ENCODE data around the gene OPN1SW. TPM values are rescaled to one million over a fixed set of nuclear protein-coding genes. Genes with fewer than 3 reads are reported as not detected.

OPN1SW gene
- polyA plus RNA-seq, 4 donors: 0.13 TPM; not detected in 3

DNA sequence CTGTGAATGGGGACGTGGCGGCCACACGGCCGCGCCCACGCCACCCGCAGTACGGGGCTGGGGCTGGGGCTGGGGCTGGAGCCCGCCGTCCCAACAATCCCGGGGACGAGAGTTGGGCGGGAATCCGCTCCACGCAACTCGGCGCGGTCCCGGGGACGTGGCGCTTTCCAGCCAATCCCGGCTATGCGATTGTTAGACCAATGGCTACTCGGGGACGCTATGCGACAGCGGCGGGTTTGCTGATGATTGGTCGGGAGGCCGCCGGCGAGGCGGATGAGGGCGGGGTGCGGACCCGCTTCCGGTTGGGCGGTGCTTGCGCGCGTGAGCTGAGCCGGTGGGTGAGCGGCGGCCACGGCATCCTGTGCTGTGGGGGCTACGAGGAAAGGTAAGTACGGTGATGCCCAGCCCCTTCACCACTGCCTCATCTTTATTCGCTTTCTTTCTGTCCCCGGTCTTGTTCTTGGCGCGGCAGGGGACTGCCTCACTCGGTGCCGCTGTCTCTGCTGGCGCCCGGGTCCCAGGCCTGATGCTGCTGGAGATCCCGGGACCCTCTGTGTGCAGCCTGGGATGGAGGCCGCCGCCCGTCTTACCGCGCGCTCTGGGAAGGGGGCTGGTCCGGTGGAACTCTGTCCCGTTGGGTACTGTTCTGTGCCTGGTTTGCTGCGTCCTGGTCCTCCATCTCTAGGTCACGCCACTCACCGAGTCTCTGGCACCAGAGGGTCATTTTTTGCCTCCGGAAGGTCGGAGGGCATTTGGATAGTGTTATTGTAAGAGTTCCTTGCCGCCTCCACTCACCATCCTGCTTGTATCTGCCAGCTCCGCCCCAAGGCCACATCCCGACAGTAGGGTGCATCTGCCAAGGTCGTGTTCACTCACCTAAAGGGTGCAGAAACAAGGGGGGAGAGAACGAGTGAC is 36.3 kb downstream of the OPN1SW start, which contains the start of gene CALU:
TSS of gene CALU (plus strand) at position 312 of the 915 bp plus-strand sequence. CDS start 9,225 bp downstream, outside the sequence.
- Histone ChIP-seq H3K36me3 (ENCODE audit: control insufficient read depth in 3 of 3, insufficient read depth in 2 of 3, low read depth in 1 of 3, low read length in 3 of 3) (peaks cover 0 to 4% (median 0%) of the 10 kb centered on the region in 3 donors), H3K4me1 (ENCODE audit: control insufficient read depth in 3 of 3, insufficient read depth in 2 of 3, low read depth in 1 of 3, low read length in 2 of 3) (peaks cover 0 to 19% (median 10%) of the 10 kb centered on the region in 3 donors), H3K9me3 (ENCODE audit: control insufficient read depth in 2 of 2, insufficient read depth in 1 of 2, low read depth in 1 of 2, low read length in 1 of 2) (no peaks in the 10 kb centered on the region), H3K27ac (ENCODE audit: low read depth in 1 of 3, low read length in 2 of 3) (peak within 1 kb of the TSS; percentile 75 to 97 (median 96)), H3K27me3 (ENCODE audit: control insufficient read depth in 3 of 3, insufficient read depth in 3 of 3, low read length in 3 of 3) (peaks cover 0 to 3% (median 0%) of the 10 kb centered on the region in 3 donors), H3K4me3 (ENCODE audit: low read depth in 1 of 3, low read length in 3 of 3) (peak within 1 kb of the TSS; percentile 84 to 100 (median 97))
- DNase-seq: peak; percentile 96 to 97
- no peak for FAIRE-seq
- 0% methylated on average over 72 to 74 of the region's 74 CpGs for WGBS, 3 donors

DNA sequence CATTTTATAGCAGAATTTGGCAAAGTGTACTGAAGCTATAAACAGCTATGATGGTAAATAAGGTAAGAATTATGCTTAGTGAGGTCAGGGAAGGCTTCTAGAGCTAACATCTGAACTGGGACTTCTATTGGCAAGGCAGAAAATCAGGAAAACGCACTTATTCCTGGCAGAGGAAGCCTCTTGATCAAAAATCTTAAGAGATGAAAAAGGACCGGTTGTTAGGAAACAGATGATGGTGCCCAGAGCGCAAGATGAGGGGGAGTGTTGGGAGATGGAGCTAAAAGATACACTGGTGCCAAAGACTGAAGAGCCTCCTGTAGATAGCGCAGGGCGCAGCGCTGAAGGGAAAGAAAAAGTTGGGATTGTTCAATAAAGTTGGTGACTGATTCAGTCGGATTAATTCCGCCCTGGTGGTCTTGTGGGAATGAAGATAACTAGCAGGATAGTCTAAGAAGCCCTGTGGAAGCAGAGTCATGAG is 37.0 kb downstream of the OPN1SW start:
- Histone ChIP-seq H3K4me3 (ENCODE audit: low read depth in 1 of 3, low read length in 3 of 3) (peak overlapping the region; percentile 84 to 100 (median 97)), H3K27me3 (ENCODE audit: control insufficient read depth in 3 of 3, insufficient read depth in 3 of 3, low read length in 3 of 3) (peaks cover 0 to 3% (median 0%) of the 10 kb centered on the region in 3 donors), H3K9me3 (ENCODE audit: control insufficient read depth in 2 of 2, insufficient read depth in 1 of 2, low read depth in 1 of 2, low read length in 1 of 2) (no peaks in the 10 kb centered on the region), H3K27ac (ENCODE audit: low read depth in 1 of 3, low read length in 2 of 3) (peak overlapping the region; percentile 44 to 96 (median 89)), H3K4me1 (ENCODE audit: control insufficient read depth in 3 of 3, insufficient read depth in 2 of 3, low read depth in 1 of 3, low read length in 2 of 3) (peaks cover 0 to 19% (median 10%) of the 10 kb centered on the region in 3 donors), H3K36me3 (ENCODE audit: control insufficient read depth in 3 of 3, insufficient read depth in 2 of 3, low read depth in 1 of 3, low read length in 3 of 3) (peaks cover 0 to 2% (median 0%) of the 10 kb centered on the region in 3 donors)
- FAIRE-seq (no peak), DNase-seq (no peak)
- WGBS, 3 donors: 2 to 5% (median 5%) methylated on average over 8 of the region's 8 CpGs

DNA sequence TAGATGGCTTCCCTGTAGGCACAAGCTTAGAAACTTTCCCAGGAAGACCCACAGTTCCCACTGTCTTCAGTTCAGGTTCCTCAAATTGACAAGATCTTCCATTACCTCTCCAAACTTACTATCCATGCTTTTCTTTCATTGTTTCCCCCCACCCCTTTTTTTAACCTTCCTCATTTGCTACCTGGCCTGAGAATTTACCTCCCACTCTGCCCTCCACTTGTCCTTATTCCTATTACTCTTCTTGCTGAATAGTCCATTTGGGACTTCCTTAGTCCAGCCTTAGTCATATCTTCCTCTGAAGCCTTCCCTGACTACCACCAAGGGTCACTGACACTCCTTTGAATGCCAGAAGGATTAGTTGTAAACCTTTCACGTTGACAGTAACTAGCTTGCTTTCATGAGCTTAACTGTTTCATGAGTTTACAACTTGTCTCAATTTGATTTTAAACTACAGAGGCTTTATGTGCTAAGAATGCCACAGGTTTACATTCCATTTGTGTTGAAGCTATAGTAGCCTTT is 37.7 kb downstream of the OPN1SW start:
- FAIRE-seq: no peak
- 26 to 38% (median 29%) methylated on average over 1 of the region's 1 CpG for WGBS, 3 donors
- peaks cover 0 to 3% (median 0%) of the 10 kb centered on the region in 3 donors for H3K27me3 ChIP-seq (ENCODE audit: control insufficient read depth in 3 of 3, insufficient read depth in 3 of 3, low read length in 3 of 3)
- H3K4me1 ChIP-seq (ENCODE audit: control insufficient read depth in 3 of 3, insufficient read depth in 2 of 3, low read depth in 1 of 3, low read length in 2 of 3): peaks cover 0 to 19% (median 10%) of the 10 kb centered on the region in 3 donors
- H3K9me3 ChIP-seq (ENCODE audit: control insufficient read depth in 2 of 2, insufficient read depth in 1 of 2, low read depth in 1 of 2, low read length in 1 of 2): no peaks in the 10 kb centered on the region
- no peak overlapping the region for H3K4me3 ChIP-seq (ENCODE audit: low read depth in 1 of 3, low read length in 3 of 3)
- DNase-seq: peak in 1 of 2 donors; percentile 48
- H3K27ac ChIP-seq (ENCODE audit: low read depth in 1 of 3, low read length in 2 of 3): peak overlapping the region in 1 of 3 donors; percentile 96
- H3K36me3 ChIP-seq (ENCODE audit: control insufficient read depth in 3 of 3, insufficient read depth in 2 of 3, low read depth in 1 of 3, low read length in 3 of 3): no peaks in the 10 kb centered on the region

DNA sequence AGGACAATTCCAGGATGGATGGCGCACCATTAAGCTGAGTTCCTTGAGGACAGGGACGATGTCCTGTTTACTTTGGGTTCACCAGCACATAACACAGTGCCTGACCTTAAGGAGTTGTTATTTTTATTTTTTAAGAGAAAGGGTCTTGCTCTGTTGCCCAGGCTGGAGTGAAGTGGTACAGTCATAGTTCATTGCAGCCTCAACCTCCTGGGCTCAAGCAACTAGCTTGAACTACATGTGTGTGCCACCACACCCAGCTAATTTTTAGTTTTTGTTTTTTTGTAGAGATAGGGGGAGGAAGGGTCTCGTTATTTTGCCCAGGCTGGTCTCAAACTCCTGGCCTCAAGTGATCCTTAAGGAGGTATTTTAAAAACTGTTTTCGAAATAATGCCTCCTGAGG is 38.2 kb downstream of the OPN1SW start:
- peaks cover 0 to 3% (median 0%) of the 10 kb centered on the region in 3 donors for H3K27me3 ChIP-seq (ENCODE audit: control insufficient read depth in 3 of 3, insufficient read depth in 3 of 3, low read length in 3 of 3)
- no peaks in the 10 kb centered on the region for H3K36me3 ChIP-seq (ENCODE audit: control insufficient read depth in 3 of 3, insufficient read depth in 2 of 3, low read depth in 1 of 3, low read length in 3 of 3)
- WGBS, 3 donors: 85 to 92% (median 90%) methylated on average over 4 of the region's 4 CpGs
- FAIRE-seq (no peak), DNase-seq (no peak)
- no peak overlapping the region for H3K4me3 ChIP-seq (ENCODE audit: low read depth in 1 of 3, low read length in 3 of 3)
- no peaks in the 10 kb centered on the region for H3K9me3 ChIP-seq (ENCODE audit: control insufficient read depth in 2 of 2, insufficient read depth in 1 of 2, low read depth in 1 of 2, low read length in 1 of 2)
- peaks cover 0 to 19% (median 9%) of the 10 kb centered on the region in 3 donors for H3K4me1 ChIP-seq (ENCODE audit: control insufficient read depth in 3 of 3, insufficient read depth in 2 of 3, low read depth in 1 of 3, low read length in 2 of 3)
- no peak overlapping the region for H3K27ac ChIP-seq (ENCODE audit: low read depth in 1 of 3, low read length in 2 of 3)

DNA sequence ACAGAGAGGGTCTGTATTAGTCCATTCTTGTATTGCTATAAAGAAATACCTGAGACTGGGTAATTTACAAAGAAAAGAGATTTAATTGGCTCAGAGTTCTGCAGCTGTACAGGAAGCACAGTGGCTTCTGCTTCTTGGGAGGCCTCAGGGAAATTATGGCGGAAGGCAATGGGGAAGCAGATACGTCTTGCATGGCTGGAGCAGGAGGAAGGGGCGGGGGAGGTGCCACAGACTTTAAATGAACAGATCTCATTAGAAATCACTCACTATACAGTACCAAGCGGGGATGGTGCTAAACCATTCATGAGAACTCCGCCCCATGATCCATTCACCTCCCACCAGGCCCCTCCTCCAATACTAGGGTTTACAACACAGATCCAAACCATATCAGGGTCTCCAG is 40.2 kb downstream of the OPN1SW start:
- Histone ChIP-seq H3K27me3 (ENCODE audit: control insufficient read depth in 3 of 3, insufficient read depth in 3 of 3, low read length in 3 of 3) (peaks cover 0 to 8% (median 0%) of the 10 kb centered on the region in 3 donors), H3K4me3 (ENCODE audit: low read depth in 1 of 3, low read length in 3 of 3) (no peak overlapping the region), H3K9me3 (ENCODE audit: control insufficient read depth in 2 of 2, insufficient read depth in 1 of 2, low read depth in 1 of 2, low read length in 1 of 2) (no peaks in the 10 kb centered on the region), H3K4me1 (ENCODE audit: control insufficient read depth in 3 of 3, insufficient read depth in 2 of 3, low read depth in 1 of 3, low read length in 2 of 3) (peaks cover 0 to 12% (median 5%) of the 10 kb centered on the region in 3 donors), H3K36me3 (ENCODE audit: control insufficient read depth in 3 of 3, insufficient read depth in 2 of 3, low read depth in 1 of 3, low read length in 3 of 3) (no peaks in the 10 kb centered on the region), H3K27ac (ENCODE audit: low read depth in 1 of 3, low read length in 2 of 3) (no peak overlapping the region)
- FAIRE-seq (no peak), DNase-seq (no peak)
- 89 to 93% (median 89%) methylated on average over 5 of the region's 5 CpGs for WGBS, 3 donors

DNA sequence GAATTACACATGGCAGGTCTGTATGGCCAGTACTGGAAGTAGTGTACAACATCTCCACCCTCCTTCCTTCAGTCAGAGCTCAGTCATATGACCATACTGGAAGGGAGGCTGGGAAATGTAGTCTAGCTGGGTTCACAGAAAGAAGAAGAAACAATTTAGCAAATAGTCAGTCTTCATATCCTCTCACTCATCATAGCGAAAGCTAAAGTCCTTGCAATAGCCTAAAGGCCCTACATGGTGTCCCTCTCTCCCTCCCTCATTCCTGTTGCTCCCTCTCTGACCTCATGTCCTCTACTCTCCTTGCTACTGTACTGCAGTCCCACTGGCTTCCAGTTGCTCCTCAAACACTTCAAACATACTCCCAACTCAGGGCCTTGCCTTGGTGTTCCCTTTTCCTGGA is 40.7 kb downstream of the OPN1SW start:
- DNase-seq (no peak), FAIRE-seq (no peak)
- H3K9me3 ChIP-seq (ENCODE audit: control insufficient read depth in 2 of 2, insufficient read depth in 1 of 2, low read depth in 1 of 2, low read length in 1 of 2): no peaks in the 10 kb centered on the region
- no peaks in the 10 kb centered on the region for H3K36me3 ChIP-seq (ENCODE audit: control insufficient read depth in 3 of 3, insufficient read depth in 2 of 3, low read depth in 1 of 3, low read length in 3 of 3)
- H3K27ac ChIP-seq (ENCODE audit: low read depth in 1 of 3, low read length in 2 of 3): no peak overlapping the region
- 93 to 100% (median 97%) methylated on average over 1 of the region's 1 CpG for WGBS, 3 donors
- peaks cover 0 to 8% (median 0%) of the 10 kb centered on the region in 3 donors for H3K27me3 ChIP-seq (ENCODE audit: control insufficient read depth in 3 of 3, insufficient read depth in 3 of 3, low read length in 3 of 3)
- H3K4me3 ChIP-seq (ENCODE audit: low read depth in 1 of 3, low read length in 3 of 3): no peak overlapping the region
- H3K4me1 ChIP-seq (ENCODE audit: control insufficient read depth in 3 of 3, insufficient read depth in 2 of 3, low read depth in 1 of 3, low read length in 2 of 3): peaks cover 0 to 9% (median 0%) of the 10 kb centered on the region in 3 donors

DNA sequence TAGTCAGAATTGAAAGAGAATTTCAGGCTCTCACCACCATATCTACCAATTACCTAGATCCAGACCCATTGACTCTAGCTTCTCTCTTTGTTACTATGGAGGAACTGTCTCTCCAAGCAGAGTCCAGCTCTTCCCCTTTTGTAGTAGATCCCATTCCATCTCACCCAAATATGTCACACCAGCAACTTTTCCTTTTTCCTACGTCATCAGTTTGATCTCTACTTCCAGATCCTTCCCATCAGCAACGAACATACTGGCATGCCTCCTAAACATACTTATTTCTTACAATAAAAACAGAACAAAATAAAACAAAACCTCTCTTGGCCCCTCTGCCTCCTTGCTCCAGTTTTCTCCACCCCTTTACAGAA is 42.3 kb downstream of the OPN1SW start:
- FAIRE-seq: no peak
- Histone ChIP-seq H3K9me3 (ENCODE audit: control insufficient read depth in 2 of 2, insufficient read depth in 1 of 2, low read depth in 1 of 2, low read length in 1 of 2) (no peaks in the 10 kb centered on the region), H3K36me3 (ENCODE audit: control insufficient read depth in 3 of 3, insufficient read depth in 2 of 3, low read depth in 1 of 3, low read length in 3 of 3) (no peaks in the 10 kb centered on the region), H3K27me3 (ENCODE audit: control insufficient read depth in 3 of 3, insufficient read depth in 3 of 3, low read length in 3 of 3) (peaks cover 0 to 8% (median 0%) of the 10 kb centered on the region in 3 donors), H3K27ac (ENCODE audit: low read depth in 1 of 3, low read length in 2 of 3) (no peak overlapping the region), H3K4me3 (ENCODE audit: low read depth in 1 of 3, low read length in 3 of 3) (no peak overlapping the region), H3K4me1 (ENCODE audit: control insufficient read depth in 3 of 3, insufficient read depth in 2 of 3, low read depth in 1 of 3, low read length in 2 of 3) (peaks cover 0 to 5% (median 0%) of the 10 kb centered on the region in 3 donors)
- WGBS, 3 donors: 51 to 81% (median 66%) methylated on average over 2 of the region's 2 CpGs
- no peak for DNase-seq

DNA sequence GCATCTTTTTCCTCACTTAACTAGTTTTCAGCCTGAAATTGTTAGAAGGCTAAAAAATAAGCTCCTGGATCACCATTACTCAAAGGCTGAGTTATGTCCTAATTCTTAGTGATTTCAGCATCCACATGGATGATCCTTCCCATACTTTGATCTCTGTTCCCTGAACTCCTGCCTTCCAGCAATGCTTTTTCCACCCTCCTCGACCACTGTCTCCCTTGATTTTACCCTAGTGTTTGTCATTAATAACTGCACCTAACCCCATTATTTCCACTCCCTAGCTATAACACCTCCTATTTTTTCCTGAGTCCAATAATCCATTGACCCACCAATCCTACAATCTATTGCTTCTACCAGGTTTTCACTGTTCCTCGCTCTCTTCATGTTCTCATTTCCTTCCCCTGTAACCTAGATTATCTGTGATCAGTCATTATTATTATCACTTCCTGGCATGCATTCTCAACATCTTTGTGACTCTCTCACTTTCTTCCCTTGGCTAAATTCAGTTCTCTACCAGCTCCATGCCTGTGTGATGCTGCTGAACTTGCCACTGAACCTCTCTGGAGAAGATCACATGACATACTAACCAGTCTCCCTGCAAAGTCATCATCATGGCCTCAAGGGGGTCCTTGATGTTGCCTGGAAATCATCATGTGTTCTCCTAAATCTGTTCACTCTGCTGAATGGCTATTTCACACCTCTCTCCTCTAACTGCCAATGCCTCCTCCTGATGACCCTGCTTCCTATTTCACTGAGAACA is 42.9 kb downstream of the OPN1SW start:
- 57 to 68% (median 65%) methylated on average over 2 of the region's 2 CpGs for WGBS, 3 donors
- no peaks in the 10 kb centered on the region for H3K9me3 ChIP-seq (ENCODE audit: control insufficient read depth in 2 of 2, insufficient read depth in 1 of 2, low read depth in 1 of 2, low read length in 1 of 2)
- no peaks in the 10 kb centered on the region for H3K36me3 ChIP-seq (ENCODE audit: control insufficient read depth in 3 of 3, insufficient read depth in 2 of 3, low read depth in 1 of 3, low read length in 3 of 3)
- no peak overlapping the region for H3K4me3 ChIP-seq (ENCODE audit: low read depth in 1 of 3, low read length in 3 of 3)
- H3K27me3 ChIP-seq (ENCODE audit: control insufficient read depth in 3 of 3, insufficient read depth in 3 of 3, low read length in 3 of 3): peaks cover 0 to 8% (median 0%) of the 10 kb centered on the region in 3 donors
- no peak overlapping the region for H3K27ac ChIP-seq (ENCODE audit: low read depth in 1 of 3, low read length in 2 of 3)
- FAIRE-seq: no peak
- peaks cover 0 to under 1% (median 0%) of the 10 kb centered on the region in 3 donors for H3K4me1 ChIP-seq (ENCODE audit: control insufficient read depth in 3 of 3, insufficient read depth in 2 of 3, low read depth in 1 of 3, low read length in 2 of 3)
- DNase-seq: no peak
